HCT116 (cell line): ENCODE measurements around the gene PLCB2. TPM values are rescaled to one million over a fixed set of nuclear protein-coding genes. Genes with fewer than 3 reads are reported as not detected.

Source experiments
- ATAC-seq: fragments of 200-7000 bp; cut with Tn5 transposase; 2 replicates; pipeline ENCODE4 v1.9.1; 2020; ENCODE audit warnings: mild to moderate bottlenecking, moderate library complexity
- BruUV-seq: library from RNA; stranded (reverse); fragments of 400-500 nt; replicated peaks from 2 replicates; lab custom pipeline; 2021; lab: Mats Ljungman, UMichigan
- CTCF ChIA-PET: fragments of 300-600 bp; sonication (Branson Sonifier 250); formaldehyde crosslinking; loops from one replicate; lab custom pipeline; 2021; ENCODE audit warnings: antibody characterized with exemption; lab: Charles Lee
- POLR2A ChIA-PET: fragments of 300-600, 350-600 bp; sonication (Branson Sonifier 250); formaldehyde crosslinking; loops from one replicate; lab custom pipeline; 2021; ENCODE audit warnings: antibody characterized with exemption; lab: Charles Lee
- RAD21 ChIA-PET, 2 experiments: fragments of 300-600 bp; sonication (Branson Sonifier 250); formaldehyde crosslinking; loops; one replicate each; lab custom pipeline; 2023; ENCODE audit warnings: low total read pairs in 2 of 2; ENCODE audit not compliant: uncharacterized antibody in 2 of 2, unreplicated experiment in 2 of 2, low non-redundant PET in 1 of 2; lab: Charles Lee
- DNase-seq: peaks from one replicate; pipeline ENCODE4 v3.0.0-alpha.2; 2010; ENCODE audit warnings: low read depth, low spot score
- H2AFZ ChIP-seq: fragments of 200-600 bp; shearing (Covaris generic), sonication (generic); 2 replicates; pipeline ENCODE4 v1.6.1; 2017; ENCODE audit warnings: low read depth, mixed run types, mixed read lengths, antibody characterized with exemption, low read length; ENCODE audit not compliant: poor library complexity, severe bottlenecking
- H3K27ac ChIP-seq: 2 replicates; pipeline ENCODE4 v1.5.1; 2012; ENCODE audit warnings: low read depth, low read length
- H3K27me3 ChIP-seq: fragments of 200-600 bp; sonication (generic); 2 replicates; pipeline ENCODE4 v1.6.1; 2016; ENCODE audit warnings: mixed run types, low read length, mixed read lengths; ENCODE audit not compliant: insufficient read depth
- H3K36me3 ChIP-seq, 2 experiments: fragments of 200-500 bp in 1 of 2; fragments of 200-600 bp in 1 of 2; sonication (Bioruptor generic) in 1 of 2; sonication (generic) in 1 of 2; 2 replicates each; pipeline versions ENCODE4 v1.5.1 to v1.6.1; 2014 to 2016; ENCODE audit warnings: low read length in 2 of 2, inconsistent platforms in 1 of 2, mixed read lengths in 1 of 2, mixed run types in 1 of 2; ENCODE audit not compliant: insufficient read depth in 2 of 2, control insufficient read depth in 1 of 2
- H3K4me1 ChIP-seq, 2 experiments: fragments of 200-600 bp in 1 of 2; sonication (generic) in 1 of 2; 2 replicates each; pipeline versions ENCODE4 v1.5.1 to v1.6.1; 2012 to 2017; ENCODE audit warnings: low read length in 2 of 2, inconsistent platforms in 1 of 2, mild to moderate bottlenecking in 1 of 2, mixed read lengths in 1 of 2, mixed run types in 1 of 2, moderate library complexity in 1 of 2; ENCODE audit not compliant: insufficient read depth in 2 of 2, control insufficient read depth in 1 of 2
- H3K4me2 ChIP-seq: fragments of 200-600 bp; sonication (generic); 2 replicates; pipeline ENCODE4 v1.6.1; 2017; ENCODE audit warnings: mixed run types, low read length, mixed read lengths
- H3K4me3 ChIP-seq, 2 experiments: fragments of 200-600 bp in 1 of 2; sonication (generic) in 1 of 2; replicated peaks in 1 of 2; 2 replicates each; pipeline ENCODE4 v1.5.1; 2011 to 2016; ENCODE audit warnings: low read length in 2 of 2, control low read depth in 1 of 2, low read depth in 1 of 2, mild to moderate bottlenecking in 1 of 2, mixed read lengths in 1 of 2, mixed run types in 1 of 2
- H3K79me2 ChIP-seq: fragments of 200-600 bp; sonication (generic); 2 replicates; pipeline ENCODE4 v1.6.1; 2017; ENCODE audit warnings: mild to moderate bottlenecking, mixed run types, low read length, moderate library complexity, mixed read lengths; ENCODE audit not compliant: insufficient read depth
- H3K9ac ChIP-seq: fragments of 200-600 bp; sonication (generic); 2 replicates; pipeline ENCODE4 v1.6.1; 2016; ENCODE audit warnings: low read length, mixed read lengths
- H3K9me2 ChIP-seq: fragments of 200-600 bp; sonication (generic), shearing (Covaris generic); 2 replicates; pipeline ENCODE4 v1.6.1; 2017; ENCODE audit warnings: mixed run types, mild to moderate bottlenecking, moderate library complexity; ENCODE audit not compliant: insufficient read depth
- H3K9me3 ChIP-seq, 2 experiments: fragments of 200-500 bp in 1 of 2; fragments of 200-600 bp in 1 of 2; sonication (Bioruptor generic) in 1 of 2; sonication (generic) in 1 of 2; 2 replicates each; pipeline ENCODE4 v1.6.1; 2014 to 2017; ENCODE audit warnings: low read length in 2 of 2, mixed read lengths in 2 of 2, inconsistent platforms in 1 of 2, low read depth in 1 of 2, mild to moderate bottlenecking in 1 of 2, mixed run types in 1 of 2, moderate library complexity in 1 of 2; ENCODE audit not compliant: control insufficient read depth in 1 of 2, insufficient read depth in 1 of 2
- H4K20me1 ChIP-seq: fragments of 200-600 bp; sonication (generic), shearing (Covaris generic); 2 replicates; pipeline ENCODE4 v1.6.1; 2017; ENCODE audit warnings: mixed run types, mild to moderate bottlenecking, moderate library complexity; ENCODE audit not compliant: insufficient read depth
- CBX3 ChIP-seq: IDR thresholded peaks from 2 replicates; pipeline ENCODE4 v1.6.1; 2012; ENCODE audit warnings: low read depth
- ELF1 ChIP-seq: IDR thresholded peaks from 2 replicates; pipeline ENCODE4 v1.6.1; 2012; ENCODE audit warnings: low read depth, borderline replicate concordance
- EZH2 ChIP-seq: fragments of 200-600 bp; sonication (generic); IDR thresholded peaks from 2 replicates; pipeline ENCODE4 v1.6.1; 2017; ENCODE audit warnings: antibody characterized with exemption, mixed run types
- EZH2phosphoT487 ChIP-seq: fragments of 200-600 bp; IDR thresholded peaks from 2 replicates; pipeline ENCODE4 v1.6.1; 2018; ENCODE audit warnings: antibody characterized with exemption, borderline replicate concordance
- FOSL1 ChIP-seq: IDR thresholded peaks from 2 replicates; pipeline ENCODE4 v1.6.1; 2012; ENCODE audit warnings: low read depth
- POLR2A ChIP-seq: IDR thresholded peaks from 2 replicates; pipeline ENCODE4 v1.7.0; 2011; ENCODE audit warnings: borderline replicate concordance; ENCODE audit not compliant: insufficient read depth, insufficient read length; ENCODE audit errors: extremely low read depth
- POLR2AphosphoS5 ChIP-seq: IDR thresholded peaks from 2 replicates; pipeline ENCODE4 v1.6.1; 2011; ENCODE audit warnings: mild to moderate bottlenecking, low read depth, low read length, moderate library complexity
- SP1 ChIP-seq: IDR thresholded peaks from 2 replicates; pipeline ENCODE4 v1.6.1; 2012; ENCODE audit warnings: low read depth
- SRF ChIP-seq: IDR thresholded peaks from 2 replicates; pipeline ENCODE4 v1.6.1; 2012; ENCODE audit warnings: low read depth
- TCF7L2 ChIP-seq: IDR thresholded peaks from 2 replicates; pipeline ENCODE4 v1.7.0; 2011; ENCODE audit warnings: borderline replicate concordance, inconsistent platforms; ENCODE audit not compliant: insufficient read depth, insufficient read length; ENCODE audit errors: extremely low read depth
- YY1 ChIP-seq: IDR thresholded peaks from 2 replicates; pipeline ENCODE4 v1.6.1; 2011; ENCODE audit warnings: low read length, low read depth, moderate library complexity, mild to moderate bottlenecking; ENCODE audit not compliant: insufficient replicate concordance; ENCODE audit errors: extremely low read depth
- ZNF274 ChIP-seq: fragments of 200-500 bp; sonication (Bioruptor generic); IDR thresholded peaks from 2 replicates; pipeline ENCODE4 v1.6.1; 2014; ENCODE audit warnings: mild to moderate bottlenecking, low read depth, low read length, inconsistent platforms
- intact Hi-C: fragments of 100-400 bp; cut with micrococcal nuclease; formaldehyde crosslinking; loops from 2 replicates; pipeline ENCODE4 v1.10.0; 2022
- total RNA-seq: library from RNA; stranded (reverse); gene quantifications from one replicate; pipeline ENCODE4 v1.2.1, GENCODE V29; 2021; ENCODE audit not compliant: unreplicated experiment
- TF ChIP-seq, protein P1 (sequence below), 3 experiments: fragments of 200-600 bp in 1 of 3; sonication (generic) in 1 of 3; IDR thresholded peaks in 2 of 3; conservative IDR thresholded peaks in 1 of 3; 2 replicates each; pipeline ENCODE4 v1.5.1; 2012 to 2017; ENCODE audit warnings: low read depth in 2 of 3, low read length in 2 of 3, antibody characterized with exemption in 1 of 3, borderline replicate concordance in 1 of 3, control low read depth in 1 of 3, mild to moderate bottlenecking in 1 of 3, mixed read lengths in 1 of 3, mixed run types in 1 of 3, moderate library complexity in 1 of 3; ENCODE audit not compliant: insufficient read depth in 1 of 3
- TF ChIP-seq, protein P2 (sequence below): IDR thresholded peaks from 2 replicates; pipeline ENCODE4 v1.6.1; 2012
- TF ChIP-seq, protein P3 (sequence below): IDR thresholded peaks from 2 replicates; pipeline ENCODE4 v1.6.1; 2012; ENCODE audit warnings: low read depth

The PLCB2 gene
- total RNA-seq, 1 experiment from 2014 or later, result 2.8 TPM

DNA sequence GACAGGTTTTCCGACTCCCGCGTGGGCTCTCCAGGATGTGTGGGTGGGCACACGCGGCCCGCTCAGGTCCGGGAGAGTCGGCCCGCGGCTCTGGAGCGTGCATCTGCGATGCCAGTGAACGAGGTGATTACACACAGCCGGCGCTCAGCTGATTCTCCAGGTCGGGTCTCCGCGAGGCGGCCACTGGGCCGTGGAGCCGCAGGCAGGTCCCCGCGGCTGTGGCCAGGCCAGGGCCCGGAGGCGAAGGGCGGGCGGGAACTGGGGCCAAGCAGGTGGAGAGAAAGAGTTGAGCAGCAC is 55.6 kb downstream of the PLCB2 start:
- H3K9ac ChIP-seq, result peak overlapping the region; percentile 90
- no peaks in the 10 kb centered on the region for H4K20me1 ChIP-seq
- BruUV-seq, result no TSS peak
- no peaks in the 10 kb centered on the region for H3K27me3 ChIP-seq
- H3K9me2 ChIP-seq, result no peaks in the 10 kb centered on the region
- ChIA-PET CTCF (interaction anchor here (1.2 kb wide), 1 partner anchor 35 kb away, joined by 3 read pairs; no protein-coding TSS in a partner anchor), RAD21 (no interaction called here), POLR2A (no interaction called here)
- peaks cover 3 to 4% of the 10 kb centered on the region in 2 experiments; a peak in 3 of 4 replicates for H3K36me3 ChIP-seq
- H3K79me2 ChIP-seq, result peaks cover 18% of the 10 kb centered on the region; the same call in 1 of the 2 replicates
- no peaks in the 10 kb centered on the region for H3K9me3 ChIP-seq
- TF ChIP-seq YY1, result no peak
- TF ChIP-seq CBX3, result no peak
- TF ChIP-seq POLR2A, result no peak
- TF ChIP-seq POLR2AphosphoS5, result no peak
- TF ChIP-seq, protein P1, sequence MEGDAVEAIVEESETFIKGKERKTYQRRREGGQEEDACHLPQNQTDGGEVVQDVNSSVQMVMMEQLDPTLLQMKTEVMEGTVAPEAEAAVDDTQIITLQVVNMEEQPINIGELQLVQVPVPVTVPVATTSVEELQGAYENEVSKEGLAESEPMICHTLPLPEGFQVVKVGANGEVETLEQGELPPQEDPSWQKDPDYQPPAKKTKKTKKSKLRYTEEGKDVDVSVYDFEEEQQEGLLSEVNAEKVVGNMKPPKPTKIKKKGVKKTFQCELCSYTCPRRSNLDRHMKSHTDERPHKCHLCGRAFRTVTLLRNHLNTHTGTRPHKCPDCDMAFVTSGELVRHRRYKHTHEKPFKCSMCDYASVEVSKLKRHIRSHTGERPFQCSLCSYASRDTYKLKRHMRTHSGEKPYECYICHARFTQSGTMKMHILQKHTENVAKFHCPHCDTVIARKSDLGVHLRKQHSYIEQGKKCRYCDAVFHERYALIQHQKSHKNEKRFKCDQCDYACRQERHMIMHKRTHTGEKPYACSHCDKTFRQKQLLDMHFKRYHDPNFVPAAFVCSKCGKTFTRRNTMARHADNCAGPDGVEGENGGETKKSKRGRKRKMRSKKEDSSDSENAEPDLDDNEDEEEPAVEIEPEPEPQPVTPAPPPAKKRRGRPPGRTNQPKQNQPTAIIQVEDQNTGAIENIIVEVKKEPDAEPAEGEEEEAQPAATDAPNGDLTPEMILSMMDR (IDR thresholded peaks at IDR 0.05 in 2 of 3, conservative IDR thresholded peaks at IDR 0.05 in 1 of 3; ENCODE audit: borderline replicate concordance in 1 of 3, insufficient read depth in 1 of 3, low read depth in 2 of 3, low read length in 2 of 3), result no peak
- TF ChIP-seq FOSL1, result no peak
- TF ChIP-seq, protein P2, sequence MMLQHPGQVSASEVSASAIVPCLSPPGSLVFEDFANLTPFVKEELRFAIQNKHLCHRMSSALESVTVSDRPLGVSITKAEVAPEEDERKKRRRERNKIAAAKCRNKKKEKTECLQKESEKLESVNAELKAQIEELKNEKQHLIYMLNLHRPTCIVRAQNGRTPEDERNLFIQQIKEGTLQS, result no peak
- no peak for TF ChIP-seq SRF
- TF ChIP-seq SP1, result no peak
- TF ChIP-seq TCF7L2, result no peak
- TF ChIP-seq EZH2, result no peak
- no peak for TF ChIP-seq EZH2phosphoT487
- no peak for TF ChIP-seq ELF1
- no peak for TF ChIP-seq ZNF274
- TF ChIP-seq, protein P3, sequence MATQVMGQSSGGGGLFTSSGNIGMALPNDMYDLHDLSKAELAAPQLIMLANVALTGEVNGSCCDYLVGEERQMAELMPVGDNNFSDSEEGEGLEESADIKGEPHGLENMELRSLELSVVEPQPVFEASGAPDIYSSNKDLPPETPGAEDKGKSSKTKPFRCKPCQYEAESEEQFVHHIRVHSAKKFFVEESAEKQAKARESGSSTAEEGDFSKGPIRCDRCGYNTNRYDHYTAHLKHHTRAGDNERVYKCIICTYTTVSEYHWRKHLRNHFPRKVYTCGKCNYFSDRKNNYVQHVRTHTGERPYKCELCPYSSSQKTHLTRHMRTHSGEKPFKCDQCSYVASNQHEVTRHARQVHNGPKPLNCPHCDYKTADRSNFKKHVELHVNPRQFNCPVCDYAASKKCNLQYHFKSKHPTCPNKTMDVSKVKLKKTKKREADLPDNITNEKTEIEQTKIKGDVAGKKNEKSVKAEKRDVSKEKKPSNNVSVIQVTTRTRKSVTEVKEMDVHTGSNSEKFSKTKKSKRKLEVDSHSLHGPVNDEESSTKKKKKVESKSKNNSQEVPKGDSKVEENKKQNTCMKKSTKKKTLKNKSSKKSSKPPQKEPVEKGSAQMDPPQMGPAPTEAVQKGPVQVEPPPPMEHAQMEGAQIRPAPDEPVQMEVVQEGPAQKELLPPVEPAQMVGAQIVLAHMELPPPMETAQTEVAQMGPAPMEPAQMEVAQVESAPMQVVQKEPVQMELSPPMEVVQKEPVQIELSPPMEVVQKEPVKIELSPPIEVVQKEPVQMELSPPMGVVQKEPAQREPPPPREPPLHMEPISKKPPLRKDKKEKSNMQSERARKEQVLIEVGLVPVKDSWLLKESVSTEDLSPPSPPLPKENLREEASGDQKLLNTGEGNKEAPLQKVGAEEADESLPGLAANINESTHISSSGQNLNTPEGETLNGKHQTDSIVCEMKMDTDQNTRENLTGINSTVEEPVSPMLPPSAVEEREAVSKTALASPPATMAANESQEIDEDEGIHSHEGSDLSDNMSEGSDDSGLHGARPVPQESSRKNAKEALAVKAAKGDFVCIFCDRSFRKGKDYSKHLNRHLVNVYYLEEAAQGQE, result no peak
- intact Hi-C loops, result no loop called here
- H2AFZ ChIP-seq, result no peak overlapping the region
- H3K27ac ChIP-seq, result peak overlapping the region; percentile 79; the same call in 1 of the 2 replicates
- H3K4me3 ChIP-seq, result peak overlapping the region; percentile 65 to 97
- peaks cover 14 to 36% of the 10 kb centered on the region in 2 experiments for H3K4me1 ChIP-seq
- ATAC-seq, result no peak; the same call in 1 of the 2 replicates
- DNase-seq, result no peak
- H3K4me2 ChIP-seq, result peak overlapping the region; percentile 99
